C4-2B (cell line): ENCODE results near the gene ARHGEF26.

Experiments
- CTCF ChIP-seq: fragments of 450-650 bp; conservative IDR thresholded peaks from 2 replicates; pipeline ENCODE4 v1.5.1; 2017; ENCODE audit warnings: mild to moderate bottlenecking
- ZFX ChIP-seq: fragments of 450-650 bp; IDR thresholded peaks from 2 replicates; pipeline ENCODE4 v1.6.1; 2017

- TF ChIP-seq CTCF (no peak), ZFX (no peak)
These were observed 88.3 kb downstream of the ARHGEF26 start for GRCh38 chr3:154209499-154209898.
